HepG2 (cell line): Measurements from ENCODE around the gene IHH. TPM values are rescaled to one million over a fixed set of nuclear protein-coding genes. Genes with fewer than 3 reads are reported as not detected.
A peak's percentile ranks its signal among the peaks of the same experiment; 100 is the strongest.

Experiments used
- ATAC-seq: fragments of 200-7000 bp; cut with Tn5 transposase; 3 replicates; pipeline ENCODE4 v1.9.1; 2020; ENCODE audit warnings: mild to moderate bottlenecking, moderate library complexity
- BruUV-seq: library from RNA; stranded (reverse); fragments of 400-500 nt; replicated peaks from 2 replicates; lab custom pipeline; 2021; lab: Mats Ljungman, UMichigan
- CTCF ChIA-PET: fragments of 300-600 bp; formaldehyde crosslinking; extraction: SDS; loops from one replicate; lab custom pipeline; 2021; ENCODE audit warnings: low total read pairs, inconsistent platforms, low intra/inter-chr PET ratio; lab: Yijun Ruan, JAX
- POLR2A ChIA-PET: fragments of 350-600 bp; sonication (Branson Sonifier 250); formaldehyde crosslinking; loops from one replicate; lab custom pipeline; 2020; ENCODE audit warnings: antibody characterized with exemption, inconsistent platforms; lab: Yijun Ruan, JAX
- DNase-seq: peaks from one replicate; pipeline ENCODE4 v3.0.0-alpha.2; 2015; ENCODE audit warnings: low spot score
- FAIRE-seq: peaks from 3 replicates; lab custom pipeline; 2011; peaks lifted over from hg19 to GRCh38; lab: Jason Lieb, UNC
- H2AFZ ChIP-seq: one replicate; pipeline ENCODE4 v1.6.1; 2011; ENCODE audit warnings: low read length, inconsistent platforms
- H3K27ac ChIP-seq: fragments of 300-600 bp; 3 replicates; pipeline ENCODE4 v1.8.0; 2011; ENCODE audit warnings: mixed run types, mild to moderate bottlenecking, mixed read lengths, low read length, inconsistent platforms; ENCODE audit not compliant: insufficient read depth; ENCODE audit errors: extremely low read length
- H3K27me3 ChIP-seq, 2 experiments: fragments of 200-600 bp in 1 of 2; 2 replicates in 1 of 2; 3 replicates in 1 of 2; pipeline versions ENCODE4 v1.6.0 to v1.8.0; 2011; ENCODE audit warnings: low read length in 2 of 2, mild to moderate bottlenecking in 2 of 2, moderate library complexity in 2 of 2, inconsistent platforms in 1 of 2; ENCODE audit not compliant: insufficient read depth in 2 of 2, control insufficient read depth in 1 of 2
- H3K36me3 ChIP-seq, 2 experiments: fragments of 200-600 bp in 1 of 2; replicated peaks in 1 of 2; 2 replicates in 1 of 2; 3 replicates in 1 of 2; pipeline versions ENCODE4 v1.5.1 to v1.8.0; 2011; ENCODE audit warnings: low read length in 2 of 2, inconsistent platforms in 1 of 2; ENCODE audit not compliant: insufficient read depth in 2 of 2, control insufficient read depth in 1 of 2
- H3K4me1 ChIP-seq: 2 replicates; pipeline ENCODE4 v1.5.1; 2012; ENCODE audit warnings: low read length, inconsistent platforms; ENCODE audit not compliant: insufficient read depth
- H3K4me2 ChIP-seq: 2 replicates; pipeline ENCODE4 v1.6.0; 2011; ENCODE audit warnings: low read depth, low read length, inconsistent platforms
- H3K4me3 ChIP-seq, 3 experiments: fragments of 200-600 bp in 1 of 3; sonication (generic), shearing (Covaris generic) in 1 of 3; replicated peaks in 1 of 3; 2 replicates each; pipeline ENCODE4 v1.5.1; 2011 to 2016; ENCODE audit warnings: low read length in 3 of 3, inconsistent platforms in 2 of 3, low read depth in 2 of 3, mild to moderate bottlenecking in 2 of 3, control low read depth in 1 of 3, mixed read lengths in 1 of 3; ENCODE audit not compliant: insufficient read depth in 1 of 3
- H3K79me2 ChIP-seq: one replicate; pipeline ENCODE4 v1.6.1; 2011; ENCODE audit warnings: low read length, inconsistent platforms; ENCODE audit not compliant: insufficient read depth
- H3K9ac ChIP-seq: 2 replicates; pipeline ENCODE4 v1.6.0; 2011; ENCODE audit warnings: mild to moderate bottlenecking, low read depth, low read length, inconsistent platforms; ENCODE audit not compliant: insufficient read depth
- H3K9me3 ChIP-seq: 2 replicates; pipeline ENCODE4 v1.5.1; 2012; ENCODE audit warnings: mild to moderate bottlenecking, low read length
- H4K20me1 ChIP-seq: 2 replicates; pipeline ENCODE4 v1.6.0; 2011; ENCODE audit warnings: inconsistent platforms, mild to moderate bottlenecking, low read length, moderate library complexity; ENCODE audit not compliant: insufficient read depth
- FOSL2 ChIP-seq: sonication (generic); formaldehyde crosslinking; IDR thresholded peaks from 2 replicates; pipeline ENCODE4 v1.4.0; 2020; ENCODE audit warnings: missing genetic modification reagents
- IRF2 ChIP-seq: IDR thresholded peaks from 2 replicates; pipeline ENCODE4 v1.6.1; 2018; ENCODE audit warnings: missing genetic modification reagents, missing compliant biosample characterization
- NR2F2 ChIP-seq: IDR thresholded peaks from 2 replicates; pipeline ENCODE4 v1.6.1; 2012; ENCODE audit warnings: low read depth, inconsistent platforms, borderline replicate concordance
- NR2F6 ChIP-seq, 2 experiments: IDR thresholded peaks; 2 replicates each; pipeline ENCODE4 v1.6.1; 2016; ENCODE audit warnings: antibody characterized with exemption in 1 of 2, mild to moderate bottlenecking in 1 of 2
- POLR2AphosphoS5 ChIP-seq: IDR thresholded peaks from 2 replicates; pipeline ENCODE4 v1.6.1; 2012; ENCODE audit warnings: low read depth, low read length
- RCOR2 ChIP-seq: IDR thresholded peaks from 2 replicates; pipeline ENCODE4 v1.6.1; 2016; ENCODE audit warnings: missing biosample characterization, missing genetic modification reagents
- RXRB ChIP-seq: IDR thresholded peaks from 2 replicates; pipeline ENCODE4 v1.6.1; 2016; ENCODE audit warnings: borderline replicate concordance, missing genetic modification reagents, missing compliant biosample characterization
- SIX1 ChIP-seq: sonication (generic); formaldehyde crosslinking; IDR thresholded peaks from 2 replicates; pipeline ENCODE4 v1.4.0; 2020; ENCODE audit warnings: missing genetic modification reagents, borderline replicate concordance
- SOX5 ChIP-seq: IDR thresholded peaks from 2 replicates; pipeline ENCODE4 v1.6.1; 2016; ENCODE audit warnings: borderline replicate concordance
- TBX2 ChIP-seq: sonication (generic); formaldehyde crosslinking; IDR thresholded peaks from 2 replicates; pipeline ENCODE4 v1.5.0; 2020; ENCODE audit warnings: missing genetic modification reagents, mild to moderate bottlenecking, borderline replicate concordance
- ZKSCAN1 ChIP-seq: fragments of 150-350 bp; IDR thresholded peaks from 2 replicates; pipeline ENCODE4 v1.6.1; 2014; ENCODE audit warnings: low read length
- ZNF17 ChIP-seq: sonication (generic); formaldehyde crosslinking; IDR thresholded peaks from 2 replicates; pipeline ENCODE4 v1.5.0; 2020; ENCODE audit warnings: mild to moderate bottlenecking, missing genetic modification reagents
- ZNF547 ChIP-seq: sonication (generic); formaldehyde crosslinking; IDR thresholded peaks from 2 replicates; pipeline ENCODE4 v1.5.1; 2020; ENCODE audit warnings: mild to moderate bottlenecking, missing genetic modification reagents
- ZNF552 ChIP-seq: sonication (generic); formaldehyde crosslinking; IDR thresholded peaks from 2 replicates; pipeline ENCODE4 v1.9.0; 2022; ENCODE audit warnings: missing genetic modification reagents, mild to moderate bottlenecking, borderline replicate concordance
- ZNF567 ChIP-seq: sonication (generic); formaldehyde crosslinking; IDR thresholded peaks from 2 replicates; pipeline ENCODE4 v1.8.1; 2023; ENCODE audit warnings: mild to moderate bottlenecking, missing genetic modification reagents, borderline replicate concordance
- ZSCAN29 ChIP-seq: sonication (generic); formaldehyde crosslinking; conservative IDR thresholded peaks from 2 replicates; pipeline ENCODE4 v1.4.0; 2020; ENCODE audit warnings: mild to moderate bottlenecking, missing genetic modification reagents
- WGBS: methylation state at CpG from one replicate; pipeline ENCODE4 v1.1.6; 2017; ENCODE audit warnings: low lambda C conversion rate; 5-methylcytosine and 5-hydroxymethylcytosine counted together
- in situ Hi-C: cut with HindIII; loops from 2 replicates; pipeline ENCODE4 v1.10.0; 2017; ENCODE audit warnings: low pct_unique_long_range_greater_than_20kb; ENCODE audit not compliant: extremely low pct_ligation_motif_present
- intact Hi-C: fragments of 100-400 bp; cut with micrococcal nuclease; formaldehyde crosslinking; loops from one replicate; pipeline ENCODE4 v1.10.0; 2022; ENCODE audit not compliant: unreplicated experiment
- polyA plus RNA-seq, 8 experiments: library from polyadenylated mRNA; depleted of rRNA in 3 of 8; stranded (reverse) in 7 of 8; unstranded in 1 of 8; fragments of >200 nt; fragmentation: Illumina TruSeq in 4 of 8; extraction: Trizol in 4 of 8; gene quantifications; 2 replicates each; pipeline versions ENCODE4 v1.2.1 to v1.2.3, GENCODE V29; 2011 to 2016; ENCODE audit warnings: low read depth in 4 of 8, missing spikeins in 1 of 8, mixed read lengths in 1 of 8; ENCODE audit not compliant: insufficient read depth in 1 of 8
- total RNA-seq, 5 experiments: library from RNA; depleted of rRNA; stranded (reverse); fragments of >200 nt; fragmentation: Illumina TruSeq; extraction: Trizol; gene quantifications; 2 replicates each; pipeline ENCODE4 v1.2.3, GENCODE V29; 2016; ENCODE audit warnings: low read depth in 1 of 5
- TF ChIP-seq, protein P1 (sequence below): sonication (generic); formaldehyde crosslinking; IDR thresholded peaks from 2 replicates; pipeline ENCODE4 v1.4.0; 2020; ENCODE audit warnings: missing genetic modification reagents
- TF ChIP-seq, protein P2 (sequence below): sonication (generic); formaldehyde crosslinking; IDR thresholded peaks from 2 replicates; pipeline ENCODE4 v1.4.0; 2020; ENCODE audit warnings: missing genetic modification reagents; ENCODE audit errors: not compliant biosample characterization
- TF ChIP-seq, protein P3 (sequence below): sonication (generic); formaldehyde crosslinking; IDR thresholded peaks from 2 replicates; pipeline ENCODE4 v1.5.0; 2020; ENCODE audit warnings: missing genetic modification reagents, mild to moderate bottlenecking, borderline replicate concordance
- TF ChIP-seq, protein P4 (sequence below): sonication (generic); formaldehyde crosslinking; IDR thresholded peaks from 2 replicates; pipeline ENCODE4 v1.5.0; 2020; ENCODE audit warnings: mild to moderate bottlenecking, missing genetic modification reagents

Gene IHH
- total and polyA plus RNA-seq, 2 of the 13 experiments (the other 11 are each of a cell fraction or from before 2014, with no cell fraction given): 0.42 TPM; not detected in 1

DNA sequence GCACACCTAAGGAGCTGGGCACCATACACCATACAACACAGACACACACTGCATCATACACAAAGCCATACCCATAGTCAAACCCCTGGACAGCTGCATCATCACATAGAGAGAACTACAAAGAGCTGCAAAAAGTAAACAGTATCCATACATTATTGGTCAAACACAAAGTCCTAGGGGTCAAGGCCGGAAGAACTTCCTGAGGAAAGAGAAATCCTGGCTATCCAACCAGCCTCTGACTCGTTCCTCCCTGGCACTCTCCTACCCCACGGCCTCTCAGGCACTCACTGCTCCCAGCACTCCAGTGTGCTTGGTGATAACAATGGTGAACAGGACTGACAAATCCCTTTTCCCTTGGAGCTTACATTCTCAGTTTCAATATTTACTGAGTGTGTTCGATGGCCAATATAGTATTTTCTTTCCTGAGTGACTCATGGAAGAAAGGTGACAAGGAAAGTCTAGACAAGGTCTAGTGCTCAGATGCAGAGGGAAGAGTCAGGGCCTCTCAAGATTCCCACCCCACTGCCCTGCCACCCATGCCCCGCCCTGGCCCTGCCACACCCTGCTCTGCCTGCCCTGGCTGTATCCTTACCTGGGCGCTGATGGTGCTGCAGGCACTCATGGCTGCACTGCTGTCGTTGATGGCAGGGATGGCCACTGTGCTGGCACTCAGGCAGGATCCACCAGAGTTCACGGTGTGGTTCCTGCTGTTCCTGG, 22.8 kb downstream of the IHH start:
- H3K79me2 ChIP-seq: no peaks in the 10 kb centered on the region
- peaks cover 9% of the 10 kb centered on the region; the same call in 1 of the 2 replicates for H4K20me1 ChIP-seq
- WGBS: 4% methylated on average over 7 of the region's 8 CpGs
- peak; percentile 35 for DNase-seq
- CTCF ChIA-PET: no interaction called here
- no peak overlapping the region for H2AFZ ChIP-seq
- H3K9ac ChIP-seq: no peak overlapping the region
- no peak overlapping the region for H3K27ac ChIP-seq
- peaks cover 21% of the 10 kb centered on the region for H3K4me1 ChIP-seq
- peak; percentile 76 for ATAC-seq
- no TSS peak for BruUV-seq
- peaks cover 1 to 47% of the 10 kb centered on the region in 2 experiments; a peak in 4 of 5 replicates for H3K27me3 ChIP-seq
- intact Hi-C loops (no loop called here), in situ Hi-C loops (no loop called here)
- H3K4me3 ChIP-seq: no peak overlapping the region
- H3K4me2 ChIP-seq: no peak overlapping the region
- POLR2A ChIA-PET: no interaction called here
- FAIRE-seq: no peak
- no peaks in the 10 kb centered on the region for H3K36me3 ChIP-seq
- no peaks in the 10 kb centered on the region for H3K9me3 ChIP-seq
- TF ChIP-seq ZNF567 (CRISPR knock-in tag) (no peak), NR2F2 (0 out of 2 replicates have a peak, but pooled peaks have one; percentile 36), TBX2 (CRISPR knock-in tag) (no peak), IRF2 (no peak), ZKSCAN1 (no peak), ZNF547 (CRISPR knock-in tag) (no peak), SOX5 (CRISPR knock-in tag) (peak; percentile 33), ZSCAN29 (CRISPR knock-in tag) (no peak), RXRB (0 out of 2 replicates have a peak, but pooled peaks have one; percentile 21), SIX1 (CRISPR knock-in tag) (no peak), NR2F6 (IDR thresholded peaks at IDR 0.05) (peak; percentile 61), NR2F6 (CRISPR knock-in tag; IDR thresholded peaks at IDR 0.05) (peak; percentile 23; the same call in 1 of the 2 replicates), ZNF552 (CRISPR knock-in tag) (no peak), RCOR2 (0 out of 2 replicates have a peak, but pooled peaks have one; percentile 27), POLR2AphosphoS5 (no peak), ZNF17 (no peak), FOSL2 (CRISPR knock-in tag) (peak; percentile 39; the same call in 1 of the 2 replicates)
- TF ChIP-seq, protein P1, sequence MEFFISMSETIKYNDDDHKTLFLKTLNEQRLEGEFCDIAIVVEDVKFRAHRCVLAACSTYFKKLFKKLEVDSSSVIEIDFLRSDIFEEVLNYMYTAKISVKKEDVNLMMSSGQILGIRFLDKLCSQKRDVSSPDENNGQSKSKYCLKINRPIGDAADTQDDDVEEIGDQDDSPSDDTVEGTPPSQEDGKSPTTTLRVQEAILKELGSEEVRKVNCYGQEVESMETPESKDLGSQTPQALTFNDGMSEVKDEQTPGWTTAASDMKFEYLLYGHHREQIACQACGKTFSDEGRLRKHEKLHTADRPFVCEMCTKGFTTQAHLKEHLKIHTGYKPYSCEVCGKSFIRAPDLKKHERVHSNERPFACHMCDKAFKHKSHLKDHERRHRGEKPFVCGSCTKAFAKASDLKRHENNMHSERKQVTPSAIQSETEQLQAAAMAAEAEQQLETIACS (CRISPR knock-in tag): no peak
- TF ChIP-seq, protein P2, sequence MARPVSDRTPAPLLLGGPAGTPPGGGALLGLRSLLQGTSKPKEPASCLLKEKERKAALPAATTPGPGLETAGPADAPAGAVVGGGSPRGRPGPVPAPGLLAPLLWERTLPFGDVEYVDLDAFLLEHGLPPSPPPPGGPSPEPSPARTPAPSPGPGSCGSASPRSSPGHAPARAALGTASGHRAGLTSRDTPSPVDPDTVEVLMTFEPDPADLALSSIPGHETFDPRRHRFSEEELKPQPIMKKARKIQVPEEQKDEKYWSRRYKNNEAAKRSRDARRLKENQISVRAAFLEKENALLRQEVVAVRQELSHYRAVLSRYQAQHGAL: no peak
- TF ChIP-seq, protein P3, sequence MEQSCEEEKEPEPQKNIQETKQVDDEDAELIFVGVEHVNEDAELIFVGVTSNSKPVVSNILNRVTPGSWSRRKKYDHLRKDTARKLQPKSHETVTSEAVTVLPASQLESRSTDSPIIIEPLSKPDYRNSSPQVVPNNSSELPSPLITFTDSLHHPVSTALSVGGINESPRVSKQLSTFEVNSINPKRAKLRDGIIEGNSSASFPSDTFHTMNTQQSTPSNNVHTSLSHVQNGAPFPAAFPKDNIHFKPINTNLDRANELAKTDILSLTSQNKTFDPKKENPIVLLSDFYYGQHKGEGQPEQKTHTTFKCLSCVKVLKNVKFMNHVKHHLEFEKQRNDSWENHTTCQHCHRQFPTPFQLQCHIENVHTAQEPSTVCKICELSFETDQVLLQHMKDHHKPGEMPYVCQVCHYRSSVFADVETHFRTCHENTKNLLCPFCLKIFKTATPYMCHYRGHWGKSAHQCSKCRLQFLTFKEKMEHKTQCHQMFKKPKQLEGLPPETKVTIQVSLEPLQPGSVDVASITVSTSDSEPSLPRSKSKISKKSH (CRISPR knock-in tag): no peak
- TF ChIP-seq, protein P4, sequence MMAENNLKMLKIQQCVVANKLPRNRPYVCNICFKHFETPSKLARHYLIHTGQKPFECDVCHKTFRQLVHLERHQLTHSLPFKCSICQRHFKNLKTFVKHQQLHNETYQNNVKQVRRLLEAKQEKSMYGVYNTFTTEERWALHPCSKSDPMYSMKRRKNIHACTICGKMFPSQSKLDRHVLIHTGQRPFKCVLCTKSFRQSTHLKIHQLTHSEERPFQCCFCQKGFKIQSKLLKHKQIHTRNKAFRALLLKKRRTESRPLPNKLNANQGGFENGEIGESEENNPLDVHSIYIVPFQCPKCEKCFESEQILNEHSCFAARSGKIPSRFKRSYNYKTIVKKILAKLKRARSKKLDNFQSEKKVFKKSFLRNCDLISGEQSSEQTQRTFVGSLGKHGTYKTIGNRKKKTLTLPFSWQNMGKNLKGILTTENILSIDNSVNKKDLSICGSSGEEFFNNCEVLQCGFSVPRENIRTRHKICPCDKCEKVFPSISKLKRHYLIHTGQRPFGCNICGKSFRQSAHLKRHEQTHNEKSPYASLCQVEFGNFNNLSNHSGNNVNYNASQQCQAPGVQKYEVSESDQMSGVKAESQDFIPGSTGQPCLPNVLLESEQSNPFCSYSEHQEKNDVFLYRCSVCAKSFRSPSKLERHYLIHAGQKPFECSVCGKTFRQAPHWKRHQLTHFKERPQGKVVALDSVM (CRISPR knock-in tag): no peak
